Renal cortical epithelial cell (primary cell): ENCODE data around the gene KIF26B. TPM values are rescaled to one million over a fixed set of nuclear protein-coding genes. Genes with fewer than 3 reads are reported as not detected.

Experiments used
- DNase-seq: peaks from one replicate; pipeline ENCODE4 v3.0.0-alpha.2; 2011; ENCODE audit warnings: low read depth
- total RNA-seq: library from RNA; depleted of rRNA; stranded (reverse); fragments of >200 nt; gene quantifications from 2 replicates; pipeline ENCODE4 v1.2.3, GENCODE V29; 2014

KIF26B gene
- total RNA-seq, 1 donor from 2014 or later: 19.4 TPM

DNA sequence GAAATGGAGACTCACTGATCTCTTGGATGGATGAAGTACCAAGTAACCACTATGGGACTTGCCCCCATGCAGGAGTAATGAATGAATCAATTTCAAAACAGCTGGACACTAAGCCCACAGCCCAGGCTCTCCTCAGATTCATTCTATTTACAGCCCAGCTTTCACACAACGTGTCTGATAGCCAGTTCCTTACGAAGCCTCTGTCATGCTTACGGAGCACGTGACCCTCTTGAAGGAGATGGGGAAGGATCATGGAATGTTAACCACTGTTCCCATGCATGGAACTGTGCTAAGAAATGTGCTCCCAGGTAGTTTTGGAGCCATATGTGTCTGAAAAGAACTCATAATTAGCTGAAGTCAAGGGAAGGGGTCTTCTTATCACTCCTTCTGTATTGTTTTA is 124.1 kb downstream of the KIF26B start:
- no peak for DNase-seq

DNA sequence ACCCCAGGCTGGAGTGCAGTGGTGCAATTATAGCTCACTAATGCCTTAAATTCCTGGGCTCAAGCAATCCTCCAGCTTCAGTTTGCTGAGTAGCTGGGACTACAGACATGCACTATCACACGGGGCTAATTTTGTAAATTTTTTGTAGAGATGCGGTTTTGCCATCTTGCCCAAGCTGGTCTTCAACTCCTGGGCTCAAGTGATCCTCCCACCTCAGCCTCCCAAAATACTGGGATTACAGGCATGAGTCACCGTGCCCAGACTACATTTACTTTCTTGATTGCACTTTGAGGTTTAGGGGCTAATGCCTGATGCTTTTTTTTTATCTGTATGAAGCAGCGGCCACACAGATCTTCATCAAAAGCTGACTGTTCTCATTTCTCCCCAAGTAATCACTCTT is 124.6 kb downstream of the KIF26B start:
- DNase-seq: no peak

DNA sequence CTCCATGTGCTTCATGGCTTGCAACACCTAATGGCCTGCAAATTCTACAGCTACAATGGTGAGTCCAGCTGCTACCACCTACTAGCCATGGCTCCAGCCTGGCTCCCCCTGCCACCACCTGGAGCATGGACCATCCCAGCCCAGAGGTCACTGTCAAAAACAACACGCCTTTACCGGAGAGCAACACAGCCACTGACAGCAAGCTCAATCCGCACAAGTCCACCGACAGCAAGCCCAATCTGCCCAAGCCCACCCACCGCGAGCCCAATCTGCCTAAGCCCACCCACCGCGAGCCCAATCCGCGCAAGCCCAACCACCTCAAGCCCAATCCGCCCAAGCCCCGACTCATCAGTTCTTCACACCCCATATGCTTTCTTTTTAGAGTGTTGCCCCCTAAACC is 128.2 kb downstream of the KIF26B start:
- no peak for DNase-seq

DNA sequence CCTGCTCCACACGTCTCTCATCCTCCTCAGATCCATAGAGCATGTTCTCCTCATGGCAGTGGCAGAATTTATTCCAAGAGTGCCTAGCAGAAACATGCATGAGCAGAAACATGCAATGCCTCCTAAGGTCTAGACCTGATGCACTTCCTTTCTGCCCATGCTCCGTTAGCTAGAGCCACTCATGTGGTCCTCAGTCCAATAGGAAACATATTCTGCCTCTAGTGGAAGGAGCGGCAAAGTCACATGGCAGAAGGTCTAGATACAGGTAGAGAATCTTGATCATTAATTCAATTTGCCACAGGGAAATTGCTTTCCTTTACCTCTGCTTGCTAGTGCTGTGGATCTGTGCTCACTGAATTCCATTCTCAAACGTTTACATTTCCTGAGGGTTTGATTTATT is 130.4 kb downstream of the KIF26B start:
- DNase-seq: no peak

DNA sequence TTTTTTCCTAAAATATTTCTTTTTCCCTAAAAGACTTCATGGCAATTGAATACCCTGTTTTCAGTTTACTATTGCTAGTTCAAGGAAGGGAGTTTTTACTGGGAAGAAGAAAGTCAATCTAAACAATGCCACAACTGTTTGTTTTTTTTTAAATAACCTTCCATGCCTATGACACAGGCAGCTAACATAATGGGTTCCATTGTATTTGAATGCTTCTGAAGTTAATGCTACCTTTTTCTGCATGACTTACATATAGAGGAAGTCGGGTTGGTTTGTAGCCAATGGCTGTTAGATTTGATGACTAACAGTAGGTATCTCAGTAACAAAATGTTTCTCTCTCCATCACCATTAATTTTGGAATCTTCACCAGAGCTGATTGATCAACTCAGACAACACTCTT is 134.0 kb downstream of the KIF26B start:
- DNase-seq: no peak

DNA sequence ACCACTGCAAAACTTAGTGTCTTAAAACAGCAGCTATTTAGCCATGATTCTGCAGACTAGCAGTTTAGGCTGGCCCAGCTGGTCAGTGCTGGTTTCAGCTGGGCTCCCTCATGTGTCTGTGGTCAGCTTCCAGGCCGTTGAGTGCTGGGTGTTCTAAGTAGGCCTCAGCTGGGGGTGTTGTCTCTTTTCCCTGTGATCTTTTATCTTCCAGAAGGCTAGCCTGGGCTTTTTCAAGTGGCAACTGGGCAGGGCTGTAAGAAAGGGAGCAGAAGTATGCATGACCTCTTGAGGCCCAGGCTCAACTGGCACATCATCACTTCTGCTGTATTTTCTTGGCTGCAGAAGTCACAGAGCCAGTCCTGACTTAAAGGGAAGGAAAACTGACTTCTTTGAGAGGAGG is 136.1 kb downstream of the KIF26B start:
- DNase-seq: no peak

DNA sequence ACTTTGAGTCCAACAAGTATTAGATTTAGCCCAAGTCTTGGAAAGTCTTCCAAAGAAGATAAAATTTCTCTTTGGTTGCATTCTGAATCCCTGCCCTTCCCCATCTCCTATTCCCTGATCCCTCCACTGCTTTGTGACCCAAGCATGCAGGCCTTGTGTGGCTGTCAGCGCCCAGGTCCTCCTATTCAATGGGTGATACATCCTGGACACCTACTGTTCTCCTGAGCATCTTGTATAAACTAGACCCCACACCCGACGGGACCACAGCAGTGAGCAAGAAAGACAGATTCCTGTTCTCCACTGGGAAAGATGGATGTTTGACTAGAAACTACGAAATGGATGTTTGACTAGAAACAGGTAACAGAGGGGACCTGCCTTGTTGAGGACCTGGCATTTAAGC is 136.6 kb downstream of the KIF26B start:
- DNase-seq: no peak

DNA sequence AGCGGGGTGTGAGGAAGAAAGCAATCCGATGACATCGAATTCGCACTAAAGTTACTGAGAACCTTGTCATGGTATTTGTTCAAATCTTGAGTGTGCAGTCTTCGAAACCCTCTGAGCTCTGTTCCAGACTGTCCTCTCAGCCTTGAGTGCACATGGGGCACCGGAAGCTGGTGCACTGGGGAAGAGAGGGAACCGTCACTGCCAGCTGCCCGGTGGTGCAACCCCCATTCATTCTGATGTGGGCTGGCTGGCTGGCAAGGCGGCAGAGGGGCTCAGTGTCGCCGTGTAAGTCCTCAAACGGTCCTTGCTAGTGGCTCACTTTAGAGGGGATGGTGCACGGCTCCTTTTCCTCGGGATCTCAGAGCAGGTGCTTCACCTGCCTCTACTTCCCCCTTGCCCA is 137.4 kb downstream of the KIF26B start:
- no peak for DNase-seq

DNA sequence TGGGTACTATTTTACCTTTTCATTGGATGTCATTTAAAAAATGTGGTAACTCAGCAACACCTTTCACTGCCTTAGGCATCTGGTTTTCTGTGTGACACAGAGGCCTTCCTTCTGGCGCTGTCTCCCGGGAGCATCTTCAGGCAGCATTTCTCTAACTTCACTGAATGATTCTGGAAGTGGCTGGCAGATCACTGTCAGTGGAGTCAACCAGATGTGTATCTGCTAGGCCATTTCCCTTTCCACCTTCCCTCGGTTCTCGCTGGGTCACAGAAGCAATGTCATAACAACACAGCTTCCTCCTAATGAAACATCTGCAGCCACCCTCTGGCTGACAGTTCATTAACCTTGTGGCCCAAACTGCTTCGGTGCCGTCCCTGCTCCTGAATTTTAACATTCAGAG is 137.8 kb downstream of the KIF26B start:
- no peak for DNase-seq

DNA sequence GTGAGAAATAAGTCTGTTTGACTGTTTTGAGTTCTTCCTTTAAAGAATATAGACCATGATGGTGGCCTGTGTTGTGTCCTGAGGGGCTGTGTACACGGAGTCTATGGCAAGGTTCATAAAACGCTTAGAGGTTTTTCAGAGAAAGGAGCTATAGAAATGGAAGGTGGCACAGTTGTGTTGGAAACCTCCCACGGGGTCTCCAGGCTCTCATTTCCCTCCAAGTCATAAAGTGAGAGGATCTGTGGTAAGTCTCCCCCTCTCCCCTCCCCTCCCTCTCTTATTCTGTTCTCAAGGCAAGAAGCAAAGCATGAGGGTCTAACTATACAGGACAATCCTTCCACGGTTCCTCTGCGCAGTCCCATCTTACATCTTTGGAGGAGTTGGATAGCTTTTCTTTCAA is 139.2 kb downstream of the KIF26B start:
- no peak for DNase-seq

DNA sequence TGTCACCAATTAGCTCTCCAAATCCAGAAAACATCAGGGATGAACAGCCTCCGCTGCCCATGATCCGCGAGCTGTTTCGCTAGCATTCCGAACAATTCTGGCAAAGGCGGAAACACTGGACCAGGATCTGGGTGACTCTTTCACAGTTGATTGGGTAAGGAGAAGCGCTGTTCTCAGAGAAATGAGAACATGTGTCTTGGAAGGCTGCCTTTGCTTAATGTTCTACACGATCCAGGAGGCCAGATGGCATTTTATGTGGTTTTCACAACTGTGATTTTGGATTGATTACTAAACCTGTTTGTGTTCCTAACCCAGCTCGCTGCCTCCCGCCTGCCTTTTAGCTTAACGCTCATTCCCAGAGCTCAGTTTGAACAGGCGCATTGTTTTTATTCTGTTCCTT is 144.0 kb downstream of the KIF26B start:
- DNase-seq: peak; percentile 99

DNA sequence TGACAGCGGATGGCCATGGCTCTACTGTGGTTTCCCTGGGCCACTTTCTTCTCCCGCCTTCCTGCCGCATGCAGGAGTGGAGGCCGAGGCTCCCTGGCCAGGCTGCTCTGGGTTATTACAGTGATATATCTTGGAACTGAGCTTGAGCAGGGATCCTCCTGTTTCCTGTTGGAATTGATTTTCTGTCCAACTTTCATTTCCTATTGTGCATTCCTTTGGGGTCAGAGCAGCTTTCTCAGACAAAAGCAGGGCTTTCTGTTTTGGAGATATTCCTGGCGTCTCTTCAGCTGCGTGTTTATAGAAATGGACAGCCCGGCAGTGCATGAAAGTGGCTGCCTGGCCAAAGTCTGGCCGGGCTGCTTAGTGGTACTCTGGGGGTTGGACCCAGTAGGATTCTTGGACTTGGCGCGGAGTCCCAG is 146.4 kb downstream of the KIF26B start:
- DNase-seq: no peak

DNA sequence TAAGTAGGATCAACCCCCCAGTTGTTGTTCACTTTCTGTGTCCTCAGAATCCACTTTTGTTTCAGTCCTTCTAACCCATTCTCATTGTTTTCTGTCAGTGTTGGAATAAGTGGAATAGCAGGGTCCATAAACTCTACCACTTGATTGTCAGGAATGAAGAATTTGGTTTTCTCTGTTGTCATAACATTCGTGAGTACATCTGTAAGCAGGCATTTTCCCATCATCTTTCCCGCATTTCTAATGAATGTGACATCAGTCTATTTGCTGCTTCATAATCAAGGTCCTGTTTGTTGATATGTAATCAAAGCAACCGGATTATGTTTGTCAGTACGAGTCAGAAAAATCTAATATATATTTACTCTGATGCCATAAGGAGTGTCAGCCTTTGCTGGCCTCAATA is 147.1 kb downstream of the KIF26B start:
- peak; percentile 75 for DNase-seq

DNA sequence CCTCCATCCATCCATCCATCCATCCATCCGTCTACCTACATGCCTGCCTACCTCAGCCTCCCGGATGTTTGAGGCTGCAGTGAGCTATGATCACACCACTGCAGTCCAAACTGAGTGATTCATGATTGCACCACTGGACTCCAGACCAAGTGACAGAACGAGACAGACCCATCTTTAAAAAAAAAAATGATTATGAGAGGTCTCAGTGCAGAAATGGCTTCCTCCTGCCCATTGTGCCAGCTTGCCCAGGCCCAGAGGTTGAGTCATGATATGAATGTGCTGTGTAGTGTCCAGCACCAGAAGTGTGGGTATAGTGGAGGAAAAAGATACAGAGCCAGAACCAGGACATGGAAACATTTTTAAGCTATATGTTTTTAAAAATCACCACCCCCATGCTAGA is 149.9 kb downstream of the KIF26B start:
- peak; percentile 60 for DNase-seq

DNA sequence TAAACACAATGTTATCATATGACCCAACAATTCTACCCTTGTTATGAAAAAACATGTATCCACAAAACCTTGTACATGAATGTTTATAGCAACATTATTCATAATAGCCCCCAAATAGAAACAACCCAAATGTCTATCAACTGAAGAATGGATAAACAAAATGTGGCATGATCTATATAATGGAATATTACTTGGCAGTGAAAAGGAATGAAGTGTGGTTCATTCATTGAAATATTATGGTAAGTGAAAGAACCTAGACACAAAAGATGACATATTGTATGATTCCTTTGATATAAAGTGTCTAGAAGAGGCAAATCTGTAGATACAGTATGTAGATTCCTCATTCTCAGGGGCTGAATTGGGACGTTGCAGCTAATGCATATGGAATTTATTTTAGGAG is 151.2 kb downstream of the KIF26B start:
- no peak for DNase-seq

DNA sequence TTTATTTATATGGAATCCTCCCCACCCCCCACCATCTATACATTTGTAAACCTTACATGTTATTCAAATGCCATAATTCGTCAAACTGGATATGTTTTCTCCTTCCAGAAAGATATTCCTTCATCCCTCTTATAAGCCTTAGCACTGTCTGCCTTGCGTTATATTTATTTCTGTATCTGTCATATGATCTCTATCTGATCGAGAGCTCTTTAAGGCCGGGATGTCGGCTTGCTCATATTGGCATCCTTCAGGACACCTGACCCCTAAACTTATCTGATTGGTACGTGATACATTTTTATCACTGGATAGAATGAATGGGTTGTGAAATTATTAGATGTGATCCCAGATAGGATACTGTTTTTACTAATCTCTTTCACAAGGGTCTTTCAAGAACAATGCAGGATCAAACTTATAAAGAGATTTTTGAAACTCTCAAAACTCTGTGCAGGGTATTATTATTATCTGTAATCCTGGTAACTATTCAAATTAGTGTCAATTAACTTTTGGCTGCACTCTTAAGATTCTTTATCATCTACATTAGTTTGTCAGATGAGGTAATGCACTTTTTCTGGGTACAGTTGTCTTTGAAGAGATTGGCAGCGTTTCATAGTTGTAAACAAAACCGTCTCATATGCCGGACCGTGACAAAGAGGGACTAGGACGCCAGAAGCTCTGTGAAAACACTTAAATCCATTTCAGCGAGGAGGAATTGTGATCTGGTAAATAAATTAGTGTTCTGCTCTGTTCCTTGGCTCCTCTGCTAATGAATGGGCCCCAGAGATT is 152.0 kb downstream of the KIF26B start:
- DNase-seq: no peak

DNA sequence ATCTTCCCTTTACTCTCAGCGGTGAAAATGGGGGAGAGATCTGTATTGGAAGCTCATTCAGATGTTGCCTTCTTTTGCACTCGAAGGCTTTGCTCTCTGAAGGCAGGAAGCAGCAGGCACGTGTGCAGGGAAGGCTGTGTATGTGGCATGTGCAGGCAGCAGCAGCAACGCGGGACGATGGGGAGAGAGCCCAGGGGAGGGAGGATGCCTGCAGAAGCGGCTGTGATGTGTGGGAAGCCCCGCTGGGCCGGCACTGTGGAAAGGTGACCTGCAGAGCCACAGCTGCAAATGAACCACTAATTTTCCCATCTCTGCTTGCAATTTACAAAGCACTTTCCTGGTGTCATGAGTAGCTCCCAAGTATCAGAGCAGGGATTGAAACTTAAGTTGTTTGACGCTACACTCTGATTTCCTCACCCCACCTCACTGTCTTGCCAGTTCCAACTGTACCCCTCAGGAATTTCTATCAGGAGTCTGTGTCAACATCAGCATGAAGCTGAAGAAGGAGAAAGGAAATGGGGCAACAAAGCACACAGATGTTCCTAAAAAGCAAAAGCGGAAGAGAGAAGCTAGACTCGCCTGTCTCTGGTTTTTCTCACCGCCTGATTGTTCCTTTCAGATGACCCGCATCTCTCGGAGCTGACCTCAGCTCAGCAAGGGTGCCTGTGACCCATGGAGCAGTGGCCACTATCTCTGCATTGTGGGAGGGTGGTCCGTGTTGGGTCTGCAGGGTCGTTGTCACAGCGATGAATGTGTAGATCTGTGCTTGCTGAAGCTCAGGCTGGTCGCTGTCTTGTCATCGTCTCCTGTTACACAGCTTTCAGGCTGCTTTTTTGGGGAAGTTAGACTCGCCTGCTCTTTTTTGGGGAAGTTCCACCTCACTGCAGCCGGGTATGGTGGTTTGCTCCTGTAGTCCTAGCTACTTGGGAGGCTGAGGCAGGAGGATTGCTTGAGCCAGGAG is 156.1 kb downstream of the KIF26B start:
- DNase-seq: no peak

DNA sequence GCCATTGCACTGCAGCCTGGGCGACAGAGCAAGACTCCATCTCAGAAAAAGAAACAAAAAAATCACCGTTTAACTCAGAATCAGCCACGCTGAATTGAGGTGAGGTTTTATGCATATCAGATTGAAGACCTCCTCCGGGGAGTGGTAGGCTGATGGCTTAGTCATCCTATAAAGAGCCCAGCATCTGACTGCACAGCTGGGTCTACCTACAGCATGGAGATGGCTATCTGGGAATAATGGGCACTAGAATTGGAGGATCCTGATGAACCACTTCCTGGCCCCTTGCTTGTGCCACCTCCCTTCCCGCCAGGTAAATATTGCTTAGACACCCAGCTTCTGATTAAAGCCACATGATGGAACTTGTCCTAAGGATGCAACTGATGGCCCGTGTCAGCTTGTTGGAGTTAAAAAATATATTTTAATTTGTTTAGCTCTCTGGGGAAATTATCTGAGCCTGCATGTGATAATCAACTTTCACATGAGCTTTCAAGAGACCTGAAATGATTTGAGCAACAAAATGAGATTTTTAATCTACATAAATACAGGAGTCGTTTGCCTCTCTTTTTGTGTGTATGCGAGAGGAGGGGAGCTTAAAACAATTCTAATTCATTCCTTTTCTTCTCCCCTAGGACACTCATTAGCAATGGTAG is 157.2 kb downstream of the KIF26B start:
- DNase-seq: no peak

DNA sequence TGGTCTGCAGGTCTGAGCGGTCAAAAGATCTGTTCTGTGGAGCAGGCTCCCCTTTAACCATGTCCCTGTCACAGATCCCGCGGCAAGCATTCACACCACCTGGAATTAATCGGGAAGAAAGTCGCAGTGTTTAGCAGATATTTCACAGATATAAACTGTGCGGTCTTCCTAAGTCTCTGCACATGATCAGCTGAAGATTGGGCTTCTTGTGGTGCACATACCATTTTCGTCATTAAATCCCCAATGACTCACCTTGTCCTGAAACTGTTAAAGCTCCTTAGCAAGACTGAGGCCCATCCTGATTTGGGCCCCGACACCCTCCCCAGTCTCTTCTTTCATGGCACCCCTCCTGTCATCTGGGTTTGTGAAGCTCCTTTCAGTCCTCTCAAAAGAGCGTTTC is 158.8 kb downstream of the KIF26B start:
- DNase-seq: no peak

DNA sequence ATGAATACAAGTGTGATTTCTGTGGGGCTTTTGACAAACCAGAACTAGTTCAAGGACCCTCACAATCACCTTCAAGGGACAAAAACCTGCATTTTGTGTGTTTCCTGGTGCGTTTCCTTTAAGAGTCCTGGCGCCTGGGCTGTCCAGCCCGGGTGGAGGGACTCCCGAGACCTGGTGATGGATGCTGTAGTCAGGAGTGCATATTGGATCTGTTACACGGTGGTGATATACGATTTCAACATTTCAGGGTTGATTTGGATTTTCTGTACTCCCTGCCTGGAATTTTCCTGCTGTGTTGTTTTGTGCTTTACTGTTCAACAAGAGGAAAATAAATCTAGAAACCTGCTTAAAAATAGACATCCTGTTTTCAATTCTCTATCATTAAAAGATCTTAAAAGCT is 162.0 kb downstream of the KIF26B start:
- DNase-seq: no peak

DNA sequence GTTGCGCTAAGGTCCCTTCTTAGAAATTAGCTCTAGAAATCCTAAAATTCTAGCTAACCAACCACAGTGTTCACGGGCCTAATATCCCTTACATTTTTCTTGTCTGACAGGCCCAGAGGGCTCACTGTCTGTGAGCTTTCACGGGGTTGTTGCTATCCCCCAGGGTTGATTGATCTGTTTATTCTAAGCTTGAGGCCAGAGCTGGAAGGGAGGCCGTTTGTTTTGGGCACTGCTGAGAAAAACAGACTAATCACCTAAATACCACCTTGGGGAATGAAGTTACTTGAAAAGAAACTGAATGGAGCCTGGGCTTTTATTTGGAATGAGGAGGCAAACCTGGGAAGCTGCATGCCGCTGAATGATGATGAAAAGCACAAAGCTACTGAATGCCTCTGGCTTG is 162.4 kb downstream of the KIF26B start:
- no peak for DNase-seq

DNA sequence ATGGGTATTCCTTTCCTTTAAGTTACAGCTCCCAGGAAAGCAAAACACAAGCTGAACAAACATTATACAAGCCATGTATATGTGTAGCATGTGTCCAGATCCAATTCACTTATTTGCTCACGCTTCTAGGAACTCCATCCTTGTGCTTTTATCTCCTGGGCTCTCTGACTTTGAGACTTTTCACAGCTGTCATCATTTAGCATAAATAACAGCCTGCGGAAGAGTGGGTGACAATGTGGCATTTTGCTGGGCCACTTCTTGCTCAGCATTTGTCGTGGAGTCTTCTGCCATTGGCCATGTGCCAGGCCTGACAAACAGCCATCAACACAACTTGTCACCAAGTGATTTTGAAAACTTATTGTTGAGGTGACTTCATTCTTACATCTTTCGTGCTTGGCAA is 164.3 kb downstream of the KIF26B start:
- DNase-seq: no peak

DNA sequence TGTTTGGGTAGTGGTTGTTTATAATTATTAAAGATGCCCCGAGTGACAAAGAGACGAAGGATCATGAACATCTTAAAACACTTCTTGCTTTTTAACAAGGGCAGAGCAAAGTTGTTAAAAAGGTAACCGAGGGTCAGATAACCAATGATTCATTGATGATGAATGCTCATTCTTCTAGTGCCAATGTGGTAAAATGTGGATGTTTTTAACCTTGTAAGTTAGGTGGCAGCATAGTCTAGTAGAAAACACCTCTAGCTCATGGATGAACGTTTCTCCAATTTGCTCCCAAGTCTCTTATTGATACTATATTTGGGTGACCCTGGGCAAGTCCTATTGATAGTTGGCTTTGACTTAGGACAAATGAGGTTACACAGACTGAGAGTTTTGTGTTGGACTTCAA is 167.9 kb downstream of the KIF26B start:
- peak; percentile 82 for DNase-seq
